Stimulated activated CD8-positive, alpha-beta memory T cell treated with anti-CD3 and anti-CD28 coated beads, Interleukin-2, amount 100 ng/mL, for 48 hours (primary cell): ENCODE data around the gene BMP2K.
"Not testable (repeated sequence)": the region's sequence is repeated elsewhere in the genome, so short reads cannot be mapped to it uniquely, and the experiment has no call there.

Experiments
- DNase-seq, 2 donors: peaks; one replicate each; pipeline ENCODE4 v3.0.0-alpha.2; 2020; ENCODE audit warnings: low read depth in 2 of 2

Gene BMP2K

DNA sequence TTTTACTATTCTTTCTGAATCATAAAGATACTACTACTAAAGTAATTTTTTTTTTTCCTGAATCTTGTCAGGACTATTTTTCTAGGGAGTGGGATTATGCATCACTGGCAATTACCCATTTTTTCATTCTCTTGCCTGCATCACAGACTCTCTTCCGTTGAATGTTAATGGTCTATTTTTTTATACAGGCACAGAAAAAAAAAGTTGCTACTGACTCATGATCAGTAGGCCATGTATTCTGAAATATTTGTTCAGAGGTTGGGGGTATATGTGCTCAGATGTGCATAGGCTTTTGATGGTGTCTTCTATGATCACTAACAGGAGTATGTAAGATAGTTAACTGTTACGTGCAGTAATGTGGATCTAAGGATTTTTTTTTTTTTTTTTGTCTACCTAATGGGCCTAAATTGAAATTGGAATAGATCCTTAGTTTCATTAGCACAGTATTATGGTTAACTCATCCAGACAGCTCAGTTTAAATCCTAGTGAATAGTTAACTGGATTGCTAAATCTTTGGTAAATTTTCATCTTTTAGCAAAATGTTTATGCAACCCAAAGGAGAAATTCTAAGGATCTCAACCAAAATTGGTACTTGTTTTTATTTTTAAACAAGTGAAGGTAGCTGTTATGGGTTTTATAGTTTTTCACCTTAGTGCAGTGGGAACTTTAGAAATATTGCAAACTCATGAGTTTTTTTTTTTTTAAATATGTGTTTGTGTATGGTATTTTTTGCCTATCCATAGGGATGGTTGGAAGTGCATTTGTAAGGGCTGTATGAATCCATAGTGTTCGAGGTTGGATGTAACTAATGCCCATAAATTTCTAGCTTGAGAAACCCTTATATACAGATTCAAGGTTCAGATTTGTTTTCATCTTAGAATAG is 12.1 kb downstream of the BMP2K start:
- DNase-seq = no peak

GRCh38 chr4:78795594-78796416 is 19.7 kb downstream of the BMP2K start:
- not testable (repeated sequence) for DNase-seq

GRCh38 chr4:78796526-78796925 is 20.4 kb downstream of the BMP2K start:
- DNase-seq = no peak

DNA sequence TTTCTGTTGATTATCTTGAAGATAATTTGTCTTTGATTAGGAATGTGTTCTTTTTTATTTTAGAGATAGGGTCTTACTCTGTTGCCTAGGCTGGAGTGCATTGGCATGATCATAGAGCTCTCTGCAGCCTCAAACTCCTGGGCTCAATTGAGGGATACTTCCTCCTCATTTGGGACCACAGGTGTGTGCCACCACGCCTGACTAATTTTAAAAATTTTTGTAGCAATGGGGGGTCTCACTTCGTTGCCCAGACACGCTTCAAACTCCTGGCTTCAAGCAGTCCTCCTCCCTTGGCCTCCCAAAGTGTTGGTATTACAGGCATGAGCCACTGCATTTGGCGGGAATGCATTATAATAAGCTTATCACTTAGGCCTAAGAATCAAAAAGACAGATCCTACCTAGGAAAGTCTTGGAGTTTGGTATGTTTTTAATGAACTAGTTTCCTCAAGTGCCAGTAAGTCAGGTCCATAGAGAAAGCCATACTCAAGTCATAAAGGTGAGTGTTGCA is 21.7 kb downstream of the BMP2K start:
- DNase-seq = no peak

DNA sequence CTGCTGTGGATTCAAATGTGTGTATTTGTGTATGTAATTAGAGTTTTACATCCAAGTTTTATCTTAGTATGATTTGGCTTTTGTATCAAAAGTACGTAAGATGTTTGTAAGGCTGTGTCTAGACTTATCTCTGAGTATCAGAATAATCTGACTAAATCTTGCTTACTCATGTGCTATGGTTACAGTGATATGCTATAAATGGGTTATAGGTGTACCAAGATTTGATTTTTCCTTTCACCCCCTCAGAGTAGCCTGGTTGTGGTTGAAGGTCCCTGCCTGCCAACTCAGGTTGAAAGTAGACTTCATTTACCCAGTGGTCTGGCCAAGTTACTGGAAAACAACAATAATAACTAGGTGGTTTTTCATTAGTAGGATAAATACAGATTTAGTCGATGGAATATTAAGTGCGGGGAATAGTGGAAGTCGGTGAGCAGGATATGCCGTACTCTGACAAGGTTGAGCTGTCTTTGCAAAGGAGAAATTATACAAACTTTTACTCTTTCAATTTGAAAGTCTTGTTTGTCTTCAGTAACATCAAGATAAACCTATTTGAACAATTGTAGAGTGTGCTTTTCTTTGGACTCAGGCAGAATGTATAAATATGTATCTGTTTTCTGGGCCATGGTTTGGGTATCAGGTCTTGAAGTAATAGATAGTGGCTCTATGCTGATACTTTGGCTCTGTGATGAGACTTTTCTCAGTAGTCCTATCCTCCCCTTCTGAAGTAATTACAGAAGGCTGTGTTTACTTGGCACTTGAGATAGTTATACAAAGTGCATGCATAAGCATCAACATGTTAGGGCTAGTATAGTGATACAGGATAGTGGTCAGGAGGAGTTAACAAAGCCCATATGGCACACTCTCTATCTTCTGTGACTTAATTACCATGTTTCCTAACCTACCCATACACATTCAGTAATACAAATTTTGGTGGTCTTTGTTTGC is 23.7 kb downstream of the BMP2K start:
- no peak for DNase-seq

DNA sequence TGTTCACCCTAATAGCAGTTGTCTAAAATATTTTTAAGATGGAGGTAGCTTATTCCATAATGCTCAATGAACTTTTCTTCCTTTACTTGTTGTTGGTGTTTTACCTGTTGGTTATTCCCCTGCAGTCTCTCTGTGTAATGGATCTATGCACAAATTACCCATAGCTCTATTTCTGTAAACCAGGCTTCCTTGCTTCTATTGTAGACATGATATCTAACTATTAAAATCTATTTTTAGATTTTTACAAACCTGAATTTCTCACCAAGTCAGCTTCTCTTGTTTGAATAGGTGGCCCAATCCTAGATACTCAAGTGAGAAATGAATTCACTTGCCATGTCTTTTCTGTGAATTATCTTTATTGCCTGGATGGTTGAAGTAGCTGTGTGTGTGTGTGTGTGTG is 24.8 kb downstream of the BMP2K start:
- no peak for DNase-seq

- DNase-seq = no peak
These were observed 27.8 kb downstream of the BMP2K start for GRCh38 chr4:78803983-78804382.

- DNase-seq = no peak
These were observed 30.9 kb downstream of the BMP2K start for GRCh38 chr4:78806943-78807460.

- DNase-seq = no peak
These were observed 33.1 kb downstream of the BMP2K start for GRCh38 chr4:78809295-78809694.

- no peak for DNase-seq
These were observed 34.0 kb downstream of the BMP2K start for GRCh38 chr4:78809928-78810835.

GRCh38 chr4:78811034-78811433 is 34.9 kb downstream of the BMP2K start:
- DNase-seq = no peak

- DNase-seq = no peak
These were observed 42.5 kb downstream of the BMP2K start for GRCh38 chr4:78818530-78819079.

DNA sequence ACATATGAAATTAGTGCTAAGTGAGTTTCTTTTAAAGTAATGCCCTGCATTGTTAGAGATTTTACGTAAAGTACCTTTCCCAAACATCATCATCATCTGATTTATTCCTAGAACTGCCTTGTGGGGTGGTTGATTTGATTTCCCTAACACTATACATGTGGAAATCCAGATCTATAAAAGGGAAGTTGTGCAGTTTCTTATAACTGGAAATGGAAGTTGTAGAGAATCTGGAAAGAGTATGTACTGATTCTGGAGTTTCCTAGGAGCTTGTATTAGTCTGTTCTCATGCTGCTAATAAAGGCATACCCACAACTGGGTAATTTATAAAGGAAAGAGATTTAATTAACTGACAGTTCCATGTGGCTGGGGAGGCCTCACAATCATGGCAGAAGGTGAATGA is 47.9 kb downstream of the BMP2K start:
- no peak for DNase-seq

- DNase-seq = no peak
These were observed 51.0 kb downstream of the BMP2K start for GRCh38 chr4:78827191-78827590.

DNA sequence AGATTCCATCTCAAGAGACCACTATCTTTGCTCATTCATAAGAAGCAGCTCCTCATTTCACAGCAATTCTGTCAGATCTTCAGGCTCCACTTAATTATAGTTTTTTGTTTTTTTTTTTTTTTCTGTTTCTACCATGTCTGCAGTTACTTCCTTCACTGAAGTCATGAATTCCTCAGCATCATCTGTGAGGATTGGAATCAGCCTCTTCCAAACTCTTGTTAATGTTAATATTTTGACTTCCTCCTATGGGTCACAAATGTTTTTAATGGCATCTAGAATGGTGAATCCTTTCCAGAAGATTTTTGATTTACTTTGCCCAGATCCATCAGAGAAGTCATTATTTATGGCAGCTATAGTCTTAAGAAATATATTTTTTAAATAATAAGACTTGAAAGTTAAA is 53.1 kb downstream of the BMP2K start:
- DNase-seq = no peak

DNA sequence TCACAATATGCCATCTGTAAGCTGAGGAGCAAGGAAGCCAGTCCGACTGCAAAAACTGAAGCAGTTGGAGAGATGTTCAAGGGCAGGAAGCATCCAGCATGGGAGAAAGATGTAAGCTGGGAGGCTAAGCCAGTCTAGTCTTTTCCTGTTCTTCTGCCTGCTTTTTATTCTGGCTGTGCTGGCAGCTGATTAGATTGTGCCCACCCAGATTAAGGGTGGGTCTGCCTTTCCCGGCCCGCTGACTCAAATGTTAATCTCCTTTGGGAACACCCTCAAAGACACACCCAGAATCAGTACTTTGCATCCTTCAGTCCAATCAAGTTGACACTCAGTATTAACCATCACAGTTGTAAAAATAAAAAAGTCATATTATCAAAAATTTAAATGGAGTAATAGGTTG is 63.5 kb downstream of the BMP2K start:
- not testable (repeated sequence) for DNase-seq

DNA sequence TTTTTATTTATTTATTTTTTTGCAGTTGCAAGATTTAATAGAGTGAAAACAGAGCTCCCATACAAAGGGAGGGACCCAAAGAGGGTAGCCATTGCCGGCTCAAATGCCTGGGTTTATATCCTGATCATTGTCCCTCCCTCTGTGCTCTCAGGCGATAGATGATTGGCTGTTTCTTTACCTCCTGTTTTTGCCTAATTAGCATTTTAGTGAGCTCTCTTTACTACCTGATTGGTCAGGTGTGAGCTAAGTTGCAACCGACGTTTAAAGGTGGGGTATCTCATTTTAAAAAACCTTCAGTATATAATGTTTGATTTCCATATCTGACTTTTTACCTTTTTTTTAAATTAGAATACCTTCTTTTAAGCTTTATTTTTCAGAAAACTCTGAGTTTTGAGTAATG is 64.1 kb downstream of the BMP2K start:
- DNase-seq = not testable (repeated sequence)

DNA sequence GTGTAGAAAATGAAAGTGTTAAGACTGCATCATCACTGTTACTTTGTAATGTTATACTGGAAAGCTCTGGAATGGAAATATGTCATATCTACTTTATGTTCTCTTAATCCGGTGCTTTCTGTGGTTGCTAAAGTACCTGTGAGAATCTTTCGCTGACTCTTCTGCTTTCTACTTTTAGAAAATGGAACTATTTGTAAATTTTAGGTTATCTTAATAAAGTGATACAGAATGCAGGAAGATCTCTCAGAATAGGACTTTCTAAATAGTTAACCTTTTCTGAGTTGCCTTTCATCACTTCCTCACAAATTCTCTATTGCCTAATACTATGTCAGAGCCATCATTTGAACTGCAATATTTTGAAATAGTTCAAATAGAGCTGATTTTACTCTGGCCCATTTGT is 69.3 kb downstream of the BMP2K start:
- DNase-seq = no peak

DNA sequence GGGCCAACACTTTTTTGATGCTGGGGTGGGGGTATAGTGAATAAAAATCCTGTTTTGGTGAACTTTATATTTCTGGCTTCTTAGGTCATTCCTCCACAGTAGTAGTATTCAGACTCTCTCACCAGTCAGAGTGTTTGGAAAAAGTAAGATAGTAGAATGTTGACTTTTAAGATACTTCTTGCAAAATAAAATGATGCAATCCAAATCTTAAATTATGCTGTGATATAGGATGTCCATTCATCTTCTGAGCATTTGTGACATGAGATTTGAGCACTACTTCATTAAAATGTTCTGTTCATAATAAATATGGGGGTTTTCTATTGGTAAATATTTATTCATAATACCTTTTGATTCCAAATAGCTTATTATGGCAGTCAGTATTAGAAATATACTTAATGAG is 70.1 kb downstream of the BMP2K start:
- no peak for DNase-seq

DNA sequence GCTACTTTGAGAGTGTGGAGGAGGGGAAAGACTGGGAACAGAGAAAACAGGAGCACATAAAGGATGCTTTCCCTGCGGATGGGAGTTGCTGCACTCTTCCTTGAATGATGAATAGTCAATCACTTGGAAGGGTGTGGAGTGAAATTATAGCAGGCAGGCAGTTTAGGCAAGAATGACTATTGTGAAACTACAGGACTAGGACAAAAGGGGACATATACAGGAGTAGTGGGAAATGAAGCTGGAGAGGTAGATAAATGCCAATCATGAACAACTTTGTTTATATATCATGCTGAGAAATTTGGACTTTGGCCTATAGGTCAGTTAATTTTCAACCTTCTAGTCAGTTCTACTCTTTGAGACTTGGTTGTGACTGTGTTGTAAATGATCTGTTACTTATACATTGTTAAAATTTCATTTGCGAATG is 86.2 kb downstream of the BMP2K start:
- DNase-seq = no peak
